ENCODE results near the gene AZGP1. TPM values are rescaled to one million over a fixed set of nuclear protein-coding genes. Genes with fewer than 3 reads are reported as not detected.

AZGP1 gene
- total and polyA plus RNA-seq, 2 of the 13 experiments (the other 11 are each of a cell fraction or from before 2014, with no cell fraction given), result 93.8 to 229 TPM

DNA sequence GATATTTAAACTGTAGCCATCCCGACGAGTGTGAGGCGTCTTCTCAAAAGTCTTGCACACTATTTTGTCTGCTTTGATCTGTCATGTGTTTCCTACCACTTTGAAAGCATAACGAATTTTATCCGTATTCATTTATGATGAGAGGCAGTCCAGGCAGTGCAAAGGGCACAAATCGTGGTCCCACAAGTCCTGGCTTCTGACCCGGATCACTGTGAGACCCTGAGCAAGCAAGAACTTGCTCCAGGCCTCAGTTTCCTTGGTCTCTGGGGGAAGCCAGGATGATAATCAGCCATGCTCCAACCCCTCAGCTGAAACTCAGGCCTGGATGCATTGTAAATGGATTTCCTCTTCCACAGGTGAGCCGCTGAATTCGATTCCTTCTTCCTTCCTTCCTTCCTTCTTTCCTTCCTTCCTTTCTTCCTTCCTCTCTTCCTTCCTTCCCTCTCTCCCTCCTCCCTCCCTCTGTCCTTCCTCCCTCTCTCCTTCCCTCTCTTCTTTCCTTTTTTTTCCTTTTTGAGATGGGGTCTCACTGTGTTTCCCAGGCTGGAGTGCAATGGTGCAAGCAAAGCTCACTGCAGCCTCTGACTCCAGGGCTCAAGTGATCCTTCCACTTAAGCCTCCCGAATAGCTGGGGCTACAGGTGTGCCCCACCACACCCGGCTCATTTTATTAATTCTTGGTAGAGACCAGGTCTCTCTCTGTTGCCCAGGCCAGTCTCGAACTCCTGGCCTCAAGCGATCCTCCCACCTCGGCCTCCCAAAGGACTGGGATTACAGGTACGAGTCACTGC lies 21.1 kb upstream of the AZGP1 start (continued):
- TF ChIP-seq, protein P1, sequence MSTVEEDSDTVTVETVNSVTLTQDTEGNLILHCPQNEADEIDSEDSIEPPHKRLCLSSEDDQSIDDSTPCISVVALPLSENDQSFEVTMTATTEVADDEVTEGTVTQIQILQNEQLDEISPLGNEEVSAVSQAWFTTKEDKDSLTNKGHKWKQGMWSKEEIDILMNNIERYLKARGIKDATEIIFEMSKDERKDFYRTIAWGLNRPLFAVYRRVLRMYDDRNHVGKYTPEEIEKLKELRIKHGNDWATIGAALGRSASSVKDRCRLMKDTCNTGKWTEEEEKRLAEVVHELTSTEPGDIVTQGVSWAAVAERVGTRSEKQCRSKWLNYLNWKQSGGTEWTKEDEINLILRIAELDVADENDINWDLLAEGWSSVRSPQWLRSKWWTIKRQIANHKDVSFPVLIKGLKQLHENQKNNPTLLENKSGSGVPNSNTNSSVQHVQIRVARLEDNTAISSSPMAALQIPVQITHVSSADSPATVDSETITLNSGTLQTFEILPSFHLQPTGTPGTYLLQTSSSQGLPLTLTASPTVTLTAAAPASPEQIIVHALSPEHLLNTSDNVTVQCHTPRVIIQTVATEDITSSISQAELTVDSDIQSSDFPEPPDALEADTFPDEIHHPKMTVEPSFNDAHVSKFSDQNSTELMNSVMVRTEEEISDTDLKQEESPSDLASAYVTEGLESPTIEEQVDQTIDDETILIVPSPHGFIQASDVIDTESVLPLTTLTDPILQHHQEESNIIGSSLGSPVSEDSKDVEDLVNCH (CRISPR knock-in tag; IDR thresholded peaks at IDR 0.05), result no peak
- no peak for TF ChIP-seq ZNF724P (CRISPR knock-in tag; IDR thresholded peaks at IDR 0.05; ENCODE audit: borderline replicate concordance)
- TF ChIP-seq, protein P2, sequence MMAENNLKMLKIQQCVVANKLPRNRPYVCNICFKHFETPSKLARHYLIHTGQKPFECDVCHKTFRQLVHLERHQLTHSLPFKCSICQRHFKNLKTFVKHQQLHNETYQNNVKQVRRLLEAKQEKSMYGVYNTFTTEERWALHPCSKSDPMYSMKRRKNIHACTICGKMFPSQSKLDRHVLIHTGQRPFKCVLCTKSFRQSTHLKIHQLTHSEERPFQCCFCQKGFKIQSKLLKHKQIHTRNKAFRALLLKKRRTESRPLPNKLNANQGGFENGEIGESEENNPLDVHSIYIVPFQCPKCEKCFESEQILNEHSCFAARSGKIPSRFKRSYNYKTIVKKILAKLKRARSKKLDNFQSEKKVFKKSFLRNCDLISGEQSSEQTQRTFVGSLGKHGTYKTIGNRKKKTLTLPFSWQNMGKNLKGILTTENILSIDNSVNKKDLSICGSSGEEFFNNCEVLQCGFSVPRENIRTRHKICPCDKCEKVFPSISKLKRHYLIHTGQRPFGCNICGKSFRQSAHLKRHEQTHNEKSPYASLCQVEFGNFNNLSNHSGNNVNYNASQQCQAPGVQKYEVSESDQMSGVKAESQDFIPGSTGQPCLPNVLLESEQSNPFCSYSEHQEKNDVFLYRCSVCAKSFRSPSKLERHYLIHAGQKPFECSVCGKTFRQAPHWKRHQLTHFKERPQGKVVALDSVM (CRISPR knock-in tag; IDR thresholded peaks at IDR 0.05), result peak; percentile 93; the same call in 1 of the 2 replicates
- TF ChIP-seq ZNF354B (CRISPR knock-in tag; IDR thresholded peaks at IDR 0.05), result 0 out of 2 replicates have a peak, but pooled peaks have one; percentile 71
- TF ChIP-seq ZEB1 (IDR thresholded peaks at IDR 0.05; ENCODE audit: insufficient replicate concordance, low read depth), result no peak
- TF ChIP-seq, protein P3, sequence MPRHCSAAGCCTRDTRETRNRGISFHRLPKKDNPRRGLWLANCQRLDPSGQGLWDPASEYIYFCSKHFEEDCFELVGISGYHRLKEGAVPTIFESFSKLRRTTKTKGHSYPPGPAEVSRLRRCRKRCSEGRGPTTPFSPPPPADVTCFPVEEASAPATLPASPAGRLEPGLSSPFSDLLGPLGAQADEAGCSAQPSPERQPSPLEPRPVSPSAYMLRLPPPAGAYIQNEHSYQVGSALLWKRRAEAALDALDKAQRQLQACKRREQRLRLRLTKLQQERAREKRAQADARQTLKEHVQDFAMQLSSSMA (CRISPR knock-in tag; IDR thresholded peaks at IDR 0.05), result no peak
- TF ChIP-seq EED (CRISPR knock-in tag; IDR thresholded peaks at IDR 0.05), result no peak
- TF ChIP-seq, protein P4, sequence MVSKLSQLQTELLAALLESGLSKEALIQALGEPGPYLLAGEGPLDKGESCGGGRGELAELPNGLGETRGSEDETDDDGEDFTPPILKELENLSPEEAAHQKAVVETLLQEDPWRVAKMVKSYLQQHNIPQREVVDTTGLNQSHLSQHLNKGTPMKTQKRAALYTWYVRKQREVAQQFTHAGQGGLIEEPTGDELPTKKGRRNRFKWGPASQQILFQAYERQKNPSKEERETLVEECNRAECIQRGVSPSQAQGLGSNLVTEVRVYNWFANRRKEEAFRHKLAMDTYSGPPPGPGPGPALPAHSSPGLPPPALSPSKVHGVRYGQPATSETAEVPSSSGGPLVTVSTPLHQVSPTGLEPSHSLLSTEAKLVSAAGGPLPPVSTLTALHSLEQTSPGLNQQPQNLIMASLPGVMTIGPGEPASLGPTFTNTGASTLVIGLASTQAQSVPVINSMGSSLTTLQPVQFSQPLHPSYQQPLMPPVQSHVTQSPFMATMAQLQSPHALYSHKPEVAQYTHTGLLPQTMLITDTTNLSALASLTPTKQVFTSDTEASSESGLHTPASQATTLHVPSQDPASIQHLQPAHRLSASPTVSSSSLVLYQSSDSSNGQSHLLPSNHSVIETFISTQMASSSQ (IDR thresholded peaks at IDR 0.05; ENCODE audit: low read depth), result no peak
- TF ChIP-seq, protein P4 (CRISPR knock-in tag; IDR thresholded peaks at IDR 0.05; ENCODE audit: borderline replicate concordance), result no peak

Measured in HepG2 (cell line).